ENCODE measurements around the gene ZSWIM5. TPM values are rescaled to one million over a fixed set of nuclear protein-coding genes. Genes with fewer than 3 reads are reported as not detected.
"Not testable (repeated sequence)": the region's sequence is repeated elsewhere in the genome, so short reads cannot be mapped to it uniquely, and the experiment has no call there.

ZSWIM5 gene
- total RNA-seq, 1 donor from 2014 or later = 0.79 TPM

- H3K4me2 ChIP-seq (ENCODE audit: low read length); H3K36me3 ChIP-seq (ENCODE audit: insufficient read depth, low read length); H3K27ac ChIP-seq (ENCODE audit: low read depth, low read length); H3K27me3 Mint-ChIP-seq (ENCODE audit: low read depth, unreplicated experiment); H3K9me3 ChIP-seq (ENCODE audit: insufficient read depth, low read depth, low read length); H3K9me3 Mint-ChIP-seq (ENCODE audit: unreplicated experiment); FAIRE-seq; DNase-seq (ENCODE audit: low read depth); H3K9ac ChIP-seq (ENCODE audit: low read length); H3K36me3 Mint-ChIP-seq (ENCODE audit: low read depth, unreplicated experiment); H3K27ac Mint-ChIP-seq (ENCODE audit: unreplicated experiment); H2AFZ ChIP-seq (ENCODE audit: low read depth, low read length); H4K20me1 ChIP-seq (ENCODE audit: insufficient read depth, low read length); H3K4me1 ChIP-seq (ENCODE audit: insufficient read depth, low read length); H3K4me3 Mint-ChIP-seq (ENCODE audit: unreplicated experiment); H3K27me3 ChIP-seq (ENCODE audit: insufficient read depth, low read length); H3K4me3 ChIP-seq (ENCODE audit: insufficient read depth, low read depth, low read length); H3K79me2 ChIP-seq (ENCODE audit: insufficient read depth, low read length); H3K4me1 Mint-ChIP-seq (ENCODE audit: low read depth, unreplicated experiment): not testable (repeated sequence)
Observed at GRCh38 chr1:45106156-45106545, 100.3 kb downstream of the ZSWIM5 start.

GRCh38 chr1:45105486-45106155 is 100.8 kb downstream of the ZSWIM5 start:
- H3K4me3 Mint-ChIP-seq (ENCODE audit: unreplicated experiment); H3K36me3 Mint-ChIP-seq (ENCODE audit: low read depth, unreplicated experiment); FAIRE-seq; H3K79me2 ChIP-seq (ENCODE audit: insufficient read depth, low read length); H4K20me1 ChIP-seq (ENCODE audit: insufficient read depth, low read length); H2AFZ ChIP-seq (ENCODE audit: low read depth, low read length); H3K4me1 Mint-ChIP-seq (ENCODE audit: low read depth, unreplicated experiment); H3K9me3 ChIP-seq (ENCODE audit: insufficient read depth, low read depth, low read length); DNase-seq (ENCODE audit: low read depth); H3K4me2 ChIP-seq (ENCODE audit: low read length); H3K27ac ChIP-seq (ENCODE audit: low read depth, low read length); H3K36me3 ChIP-seq (ENCODE audit: insufficient read depth, low read length); H3K27me3 Mint-ChIP-seq (ENCODE audit: low read depth, unreplicated experiment); H3K9me3 Mint-ChIP-seq (ENCODE audit: unreplicated experiment); H3K4me3 ChIP-seq (ENCODE audit: insufficient read depth, low read depth, low read length); H3K4me1 ChIP-seq (ENCODE audit: insufficient read depth, low read length); H3K9ac ChIP-seq (ENCODE audit: low read length); H3K27me3 ChIP-seq (ENCODE audit: insufficient read depth, low read length); H3K27ac Mint-ChIP-seq (ENCODE audit: unreplicated experiment): not testable (repeated sequence)

- Histone ChIP-seq H3K4me2 (ENCODE audit: low read length) (no peak overlapping the region), H3K27me3 (ENCODE audit: insufficient read depth, low read length) (no peaks in the 10 kb centered on the region), H3K36me3 (ENCODE audit: insufficient read depth, low read length) (no peaks in the 10 kb centered on the region), H3K4me1 (ENCODE audit: insufficient read depth, low read length) (no peaks in the 10 kb centered on the region), H3K79me2 (ENCODE audit: insufficient read depth, low read length) (no peaks in the 10 kb centered on the region), H3K9ac (ENCODE audit: low read length) (no peak overlapping the region), H3K27ac (ENCODE audit: low read depth, low read length) (no peak overlapping the region), H3K9me3 (ENCODE audit: insufficient read depth, low read depth, low read length) (no peaks in the 10 kb centered on the region), H4K20me1 (ENCODE audit: insufficient read depth, low read length) (no peaks in the 10 kb centered on the region), H2AFZ (ENCODE audit: low read depth, low read length) (no peak overlapping the region), H3K4me3 (ENCODE audit: insufficient read depth, low read depth, low read length) (no peak overlapping the region)
- H3K27me3 Mint-ChIP-seq (ENCODE audit: low read depth, unreplicated experiment) = no peaks in the 10 kb centered on the region
- no peaks in the 10 kb centered on the region for H3K36me3 Mint-ChIP-seq (ENCODE audit: low read depth, unreplicated experiment)
- TF ChIP-seq EZH2 (IDR thresholded peaks at IDR 0.05; ENCODE audit: insufficient read depth, low read length) (no peak), CTCF (IDR thresholded peaks at IDR 0.05; ENCODE audit: insufficient read depth, low read depth, low read length) (no peak)
- H3K4me3 Mint-ChIP-seq (ENCODE audit: unreplicated experiment) = no peak overlapping the region
- H3K4me1 Mint-ChIP-seq (ENCODE audit: low read depth, unreplicated experiment) = no peaks in the 10 kb centered on the region
- H3K9me3 Mint-ChIP-seq (ENCODE audit: unreplicated experiment) = peaks cover 10% of the 10 kb centered on the region
- FAIRE-seq (no peak), DNase-seq (ENCODE audit: low read depth) (no peak)
- no peak overlapping the region for H3K27ac Mint-ChIP-seq (ENCODE audit: unreplicated experiment)
Observed at GRCh38 chr1:45103534-45103933, 102.9 kb downstream of the ZSWIM5 start.

Data from astrocyte (in vitro differentiated cells and primary cell).